HL-60 (cell line): ENCODE data around the gene COL4A2.

ENCODE experiments used
- DNase-seq, 2 experiments: peaks; one replicate each; pipeline ENCODE4 v3.0.0-alpha.2; 2010 to 2020; ENCODE audit warnings: low read depth in 1 of 2, low spot score in 1 of 2
- H3K27ac ChIP-seq: fragments of 250-450 bp; sonication (Bioruptor Pico); replicated peaks from 2 replicates; pipeline ENCODE4 v1.5.1; 2020; ENCODE audit warnings: mild to moderate bottlenecking, moderate library complexity
- H3K27me3 ChIP-seq: fragments of 250-450 bp; sonication (Bioruptor Pico); 2 replicates; pipeline ENCODE4 v1.5.1; 2021; ENCODE audit warnings: mild to moderate bottlenecking, moderate library complexity; ENCODE audit not compliant: insufficient read depth, poor library complexity, severe bottlenecking
- H3K4me3 ChIP-seq: replicated peaks from 2 replicates; pipeline ENCODE4 v1.5.1; 2011; ENCODE audit warnings: mild to moderate bottlenecking, control low read depth, low read length; ENCODE audit not compliant: insufficient read depth
- GABPA ChIP-seq: IDR thresholded peaks from 2 replicates; pipeline ENCODE4 v1.6.1; 2012; ENCODE audit warnings: low read depth
- POLR2AphosphoS5 ChIP-seq: IDR thresholded peaks from 2 replicates; pipeline ENCODE4 v1.6.1; 2012; ENCODE audit warnings: low read depth
- SPI1 ChIP-seq: IDR thresholded peaks from 2 replicates; pipeline ENCODE4 v1.6.1; 2012; ENCODE audit warnings: low read depth, mild to moderate bottlenecking, borderline replicate concordance
- long read RNA-seq: library from polyadenylated mRNA; unstranded; transcript quantifications from one replicate; pipeline ENCODE4 v2.0.0, GENCODE V29; 2020
- TF ChIP-seq, protein P1 (sequence below): IDR thresholded peaks from 2 replicates; pipeline ENCODE4 v1.6.1; 2012; ENCODE audit warnings: low read depth; ENCODE audit not compliant: insufficient replicate concordance
- TF ChIP-seq, protein P2 (sequence below): IDR thresholded peaks from one replicate; pipeline ENCODE4 v1.5.1; 2011; ENCODE audit warnings: low read length, control low read depth, inconsistent platforms; ENCODE audit not compliant: insufficient read depth

COL4A2 gene
- long read RNA-seq, partial matches to known transcripts, result 0 of 1 reads
- long read RNA-seq, other reads (novel, unspliced or antisense), result 1 of 1 reads

DNA sequence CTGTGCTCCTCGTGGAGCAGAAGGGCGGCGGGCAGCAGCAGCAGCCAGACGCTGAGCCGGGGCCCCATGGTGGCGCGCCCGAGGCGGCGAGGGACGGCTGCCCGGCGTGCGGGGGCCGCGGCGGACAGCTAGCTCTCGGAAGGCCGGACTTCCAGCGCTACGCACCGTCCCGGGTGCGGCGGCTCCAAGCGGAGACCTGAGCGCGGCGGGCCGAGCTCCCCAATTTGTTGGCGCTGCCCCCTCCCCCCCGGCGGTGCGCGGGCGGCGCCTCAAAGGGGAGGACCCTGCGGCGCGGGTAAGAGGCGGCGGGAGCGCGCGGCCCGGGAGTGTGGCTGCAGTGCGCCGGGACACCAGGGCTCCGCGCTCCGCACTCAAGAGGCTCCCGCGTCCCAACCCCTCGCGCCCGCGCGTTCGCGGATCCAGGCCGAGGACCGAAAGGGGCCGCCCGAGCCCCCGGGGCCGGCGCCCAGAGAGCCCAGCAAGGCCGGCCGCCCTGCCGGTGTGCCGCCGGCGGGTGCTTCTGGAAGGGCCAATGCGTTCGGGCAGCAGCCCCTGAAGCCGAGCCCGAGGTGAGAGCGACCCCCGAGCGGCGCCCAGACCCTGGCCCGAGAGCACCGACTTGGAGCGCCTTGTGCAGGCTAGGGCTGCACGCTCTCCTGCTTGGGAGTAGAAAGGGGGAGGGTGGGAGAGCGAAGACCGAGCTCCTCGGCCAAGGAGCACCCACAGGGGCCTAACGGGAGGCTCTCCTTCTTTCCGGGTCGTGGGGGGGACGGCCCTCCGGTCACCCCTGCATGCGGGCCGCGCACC, at the start of gene COL4A2, which contains the start of gene COL4A1:
COL4A2 (plus strand) TSS at position 325 of the 807 bp plus-strand sequence. CDS start 620 bp downstream, outside the sequence.
COL4A1 (minus strand) TSS at position 198 of the 807 bp plus-strand sequence; CDS start at position 68, 130 bp downstream.
- Histone ChIP-seq H3K4me3 (no peak within 1 kb of the TSS), H3K27me3 (peaks cover 86% of the 10 kb centered on the region), H3K27ac (no peak within 1 kb of the TSS)
- TF ChIP-seq POLR2AphosphoS5, result no peak
- TF ChIP-seq, protein P1, sequence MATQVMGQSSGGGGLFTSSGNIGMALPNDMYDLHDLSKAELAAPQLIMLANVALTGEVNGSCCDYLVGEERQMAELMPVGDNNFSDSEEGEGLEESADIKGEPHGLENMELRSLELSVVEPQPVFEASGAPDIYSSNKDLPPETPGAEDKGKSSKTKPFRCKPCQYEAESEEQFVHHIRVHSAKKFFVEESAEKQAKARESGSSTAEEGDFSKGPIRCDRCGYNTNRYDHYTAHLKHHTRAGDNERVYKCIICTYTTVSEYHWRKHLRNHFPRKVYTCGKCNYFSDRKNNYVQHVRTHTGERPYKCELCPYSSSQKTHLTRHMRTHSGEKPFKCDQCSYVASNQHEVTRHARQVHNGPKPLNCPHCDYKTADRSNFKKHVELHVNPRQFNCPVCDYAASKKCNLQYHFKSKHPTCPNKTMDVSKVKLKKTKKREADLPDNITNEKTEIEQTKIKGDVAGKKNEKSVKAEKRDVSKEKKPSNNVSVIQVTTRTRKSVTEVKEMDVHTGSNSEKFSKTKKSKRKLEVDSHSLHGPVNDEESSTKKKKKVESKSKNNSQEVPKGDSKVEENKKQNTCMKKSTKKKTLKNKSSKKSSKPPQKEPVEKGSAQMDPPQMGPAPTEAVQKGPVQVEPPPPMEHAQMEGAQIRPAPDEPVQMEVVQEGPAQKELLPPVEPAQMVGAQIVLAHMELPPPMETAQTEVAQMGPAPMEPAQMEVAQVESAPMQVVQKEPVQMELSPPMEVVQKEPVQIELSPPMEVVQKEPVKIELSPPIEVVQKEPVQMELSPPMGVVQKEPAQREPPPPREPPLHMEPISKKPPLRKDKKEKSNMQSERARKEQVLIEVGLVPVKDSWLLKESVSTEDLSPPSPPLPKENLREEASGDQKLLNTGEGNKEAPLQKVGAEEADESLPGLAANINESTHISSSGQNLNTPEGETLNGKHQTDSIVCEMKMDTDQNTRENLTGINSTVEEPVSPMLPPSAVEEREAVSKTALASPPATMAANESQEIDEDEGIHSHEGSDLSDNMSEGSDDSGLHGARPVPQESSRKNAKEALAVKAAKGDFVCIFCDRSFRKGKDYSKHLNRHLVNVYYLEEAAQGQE, result no peak
- TF ChIP-seq SPI1, result no peak
- TF ChIP-seq, protein P2, sequence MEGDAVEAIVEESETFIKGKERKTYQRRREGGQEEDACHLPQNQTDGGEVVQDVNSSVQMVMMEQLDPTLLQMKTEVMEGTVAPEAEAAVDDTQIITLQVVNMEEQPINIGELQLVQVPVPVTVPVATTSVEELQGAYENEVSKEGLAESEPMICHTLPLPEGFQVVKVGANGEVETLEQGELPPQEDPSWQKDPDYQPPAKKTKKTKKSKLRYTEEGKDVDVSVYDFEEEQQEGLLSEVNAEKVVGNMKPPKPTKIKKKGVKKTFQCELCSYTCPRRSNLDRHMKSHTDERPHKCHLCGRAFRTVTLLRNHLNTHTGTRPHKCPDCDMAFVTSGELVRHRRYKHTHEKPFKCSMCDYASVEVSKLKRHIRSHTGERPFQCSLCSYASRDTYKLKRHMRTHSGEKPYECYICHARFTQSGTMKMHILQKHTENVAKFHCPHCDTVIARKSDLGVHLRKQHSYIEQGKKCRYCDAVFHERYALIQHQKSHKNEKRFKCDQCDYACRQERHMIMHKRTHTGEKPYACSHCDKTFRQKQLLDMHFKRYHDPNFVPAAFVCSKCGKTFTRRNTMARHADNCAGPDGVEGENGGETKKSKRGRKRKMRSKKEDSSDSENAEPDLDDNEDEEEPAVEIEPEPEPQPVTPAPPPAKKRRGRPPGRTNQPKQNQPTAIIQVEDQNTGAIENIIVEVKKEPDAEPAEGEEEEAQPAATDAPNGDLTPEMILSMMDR, result no peak
- no peak for TF ChIP-seq GABPA
- DNase-seq, result no peak

DNA sequence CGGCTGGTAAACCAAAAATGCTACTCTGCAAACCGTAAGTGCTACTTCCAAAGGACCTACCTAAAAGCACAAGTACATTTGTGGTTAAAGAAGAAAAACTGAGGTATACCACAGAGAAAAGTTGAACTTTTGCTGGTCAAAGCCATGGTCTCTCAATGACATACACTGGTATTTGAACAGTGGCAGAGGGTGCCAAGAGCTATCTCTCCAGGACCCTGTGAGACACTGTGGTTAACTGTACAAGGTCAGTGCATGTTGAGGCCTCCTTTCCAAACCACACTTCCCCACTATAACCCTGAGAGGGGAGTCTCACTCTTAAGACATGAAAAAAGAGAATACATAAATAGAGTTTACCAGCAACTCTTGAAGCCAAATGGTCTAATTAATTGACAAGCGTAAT, 49.7 kb upstream of the COL4A2 start:
- no peak for DNase-seq
- Histone ChIP-seq H3K4me3 (no peak overlapping the region), H3K27me3 (no peaks in the 10 kb centered on the region), H3K27ac (no peak overlapping the region)
- TF ChIP-seq, protein P2, result no peak
- TF ChIP-seq, protein P1, result no peak
- no peak for TF ChIP-seq GABPA
- no peak for TF ChIP-seq SPI1
- TF ChIP-seq POLR2AphosphoS5, result no peak

DNA sequence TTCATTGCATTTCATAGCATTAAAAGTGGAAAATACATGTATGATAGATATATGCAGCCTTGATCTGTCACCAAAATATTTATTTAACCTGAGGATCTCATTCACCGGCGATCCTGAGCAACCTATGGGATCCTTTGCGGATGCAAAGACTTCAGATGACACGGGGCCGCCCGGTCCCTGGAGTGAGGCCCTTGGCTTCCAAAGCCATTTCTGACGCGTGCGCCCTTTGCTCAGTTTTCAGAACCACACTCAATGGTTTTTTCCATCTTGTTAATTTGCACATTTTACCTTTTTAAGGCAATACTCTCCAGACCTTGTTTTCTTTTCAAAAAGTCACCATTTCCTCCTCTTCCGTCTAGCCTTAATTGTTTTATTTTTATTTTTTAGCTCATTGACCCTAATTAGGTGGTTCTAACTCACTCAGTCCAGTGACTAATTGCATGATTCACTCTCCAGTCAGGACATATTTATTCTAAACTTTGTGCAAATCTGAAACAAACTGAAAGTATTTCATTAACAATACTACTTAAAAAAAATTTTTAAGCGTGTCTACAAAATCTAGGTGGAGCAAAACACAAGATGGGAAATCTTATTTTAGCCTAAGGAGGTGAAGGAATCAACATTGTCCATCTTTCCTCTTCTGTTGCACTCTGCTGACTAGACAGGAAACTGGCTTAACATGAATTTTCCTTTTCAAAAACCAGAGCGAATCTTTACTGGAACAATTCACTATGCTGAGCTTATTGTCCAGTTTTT, 48.0 kb upstream of the COL4A2 start:
- Histone ChIP-seq H3K27ac (no peak overlapping the region), H3K4me3 (no peak overlapping the region), H3K27me3 (peaks cover 3% of the 10 kb centered on the region)
- no peak for DNase-seq
- no peak for TF ChIP-seq POLR2AphosphoS5
- no peak for TF ChIP-seq GABPA
- TF ChIP-seq, protein P1, result no peak
- TF ChIP-seq SPI1, result no peak
- TF ChIP-seq, protein P2, result no peak
